GM12878 (cell line): ENCODE measurements around the gene P2RY11. TPM values are rescaled to one million over a fixed set of nuclear protein-coding genes. Genes with fewer than 3 reads are reported as not detected.
A peak's percentile ranks its signal among the peaks of the same experiment; 100 is the strongest.

Source experiments
- BHLHE40 ChIP-seq, 2 experiments: fragments of 450-650 bp in 1 of 2; IDR thresholded peaks; 2 replicates each; pipeline ENCODE4 v1.6.1; 2011 to 2017; ENCODE audit warnings: low read depth in 2 of 2, borderline replicate concordance in 1 of 2, improper control_type of control experiment in 1 of 2, low read length in 1 of 2, mild to moderate bottlenecking in 1 of 2
- EED ChIP-seq: sonication (generic); IDR thresholded peaks from 2 replicates; pipeline ENCODE4 v1.6.1; 2016; ENCODE audit warnings: antibody characterized with exemption, low read depth
- FOXM1 ChIP-seq: IDR thresholded peaks from 2 replicates; pipeline ENCODE4 v1.6.1; 2012; ENCODE audit warnings: low read depth, mild to moderate bottlenecking, inconsistent platforms, low read length, moderate library complexity
- KAT2A ChIP-seq: conservative IDR thresholded peaks from 2 replicates; pipeline ENCODE4 v1.6.1; 2011; ENCODE audit warnings: low read depth, low read length; ENCODE audit not compliant: control insufficient read depth
- MTA2 ChIP-seq: fragments of 450-650 bp; IDR thresholded peaks from 2 replicates; pipeline ENCODE4 v1.6.1; 2016; ENCODE audit warnings: low read depth, mild to moderate bottlenecking, moderate library complexity
- PAX5 ChIP-seq: IDR thresholded peaks from 2 replicates; pipeline ENCODE4 v1.6.1; 2011; ENCODE audit warnings: low read depth, low read length, borderline replicate concordance
- POLR2A ChIP-seq: IDR thresholded peaks from 2 replicates; pipeline ENCODE4 v1.6.1; 2011; ENCODE audit warnings: low read depth, mild to moderate bottlenecking, low read length
- RCOR1 ChIP-seq: conservative IDR thresholded peaks from 2 replicates; pipeline ENCODE4 v1.6.1; 2012; ENCODE audit warnings: low read depth, low read length, improper control_type of control experiment
- SMC3 ChIP-seq: IDR thresholded peaks from 2 replicates; pipeline ENCODE4 v1.6.1; 2011; ENCODE audit warnings: low read length, improper control_type of control experiment, borderline replicate concordance
- SPI1 ChIP-seq: IDR thresholded peaks from 2 replicates; pipeline ENCODE4 v1.6.1; 2011; ENCODE audit warnings: low read depth, mild to moderate bottlenecking, low read length, moderate library complexity, borderline replicate concordance; ENCODE audit not compliant: insufficient read depth
- SUPT20H ChIP-seq: IDR thresholded peaks from 2 replicates; pipeline ENCODE4 v1.6.1; 2011; ENCODE audit warnings: low read depth, mild to moderate bottlenecking, low read length, moderate library complexity, borderline replicate concordance; ENCODE audit not compliant: control insufficient read depth
- ZSCAN29 ChIP-seq: fragments of 450-650 bp; IDR thresholded peaks from 2 replicates; pipeline ENCODE4 v1.6.1; 2017; ENCODE audit warnings: mild to moderate bottlenecking, moderate library complexity
- polyA plus RNA-seq, 11 experiments: library from polyadenylated mRNA; depleted of rRNA in 4 of 11; unstranded in 6 of 11; stranded (reverse) in 5 of 11; fragments of >200 nt; fragmentation: Nextera tagmentation in 4 of 11; fragmentation: Illumina TruSeq in 1 of 11; extraction: Ambion mirVana in 4 of 11; extraction: Trizol in 1 of 11; gene quantifications; 1 replicate in 1 of 11; 2 replicates in 10 of 11; pipeline versions ENCODE4 v1.2.1 to v1.2.3, GENCODE V29; 2011 to 2016; ENCODE audit warnings: inconsistent platforms in 2 of 11, missing spikeins in 2 of 11, low read depth in 1 of 11
- total RNA-seq, 4 experiments: library from RNA; depleted of rRNA in 3 of 4; stranded (reverse); fragments of >200 nt in 3 of 4; fragmentation: Illumina TruSeq in 1 of 4; extraction: Trizol in 1 of 4; gene quantifications; 2 replicates each; pipeline versions ENCODE4 v1.2.1 to v1.2.3, GENCODE V29; 2013 to 2021
- TF ChIP-seq, protein P1 (sequence below): IDR thresholded peaks from 2 replicates; pipeline ENCODE4 v1.6.1; 2012; ENCODE audit warnings: low read depth, low read length, improper control_type of control experiment
- TF ChIP-seq, protein P2 (sequence below): IDR thresholded peaks from 2 replicates; pipeline ENCODE4 v1.6.1; 2011; ENCODE audit warnings: low read depth, low read length, improper control_type of control experiment, borderline replicate concordance
- TF ChIP-seq, protein P3 (sequence below): fragments of 450-650 bp; IDR thresholded peaks from 2 replicates; pipeline ENCODE4 v1.6.1; 2018; ENCODE audit warnings: mild to moderate bottlenecking, low read depth, moderate library complexity; ENCODE audit not compliant: partially characterized antibody
- TF ChIP-seq, protein P4 (sequence below): fragments of 450-650 bp; IDR thresholded peaks from 2 replicates; pipeline ENCODE4 v1.6.1; 2014; ENCODE audit warnings: mild to moderate bottlenecking

P2RY11 gene
- total and polyA plus RNA-seq, 10 of the 15 experiments (the other 5 are each of a cell fraction or from before 2014, with no cell fraction given): 0.14 to 46.5 (median 7.6) TPM

DNA sequence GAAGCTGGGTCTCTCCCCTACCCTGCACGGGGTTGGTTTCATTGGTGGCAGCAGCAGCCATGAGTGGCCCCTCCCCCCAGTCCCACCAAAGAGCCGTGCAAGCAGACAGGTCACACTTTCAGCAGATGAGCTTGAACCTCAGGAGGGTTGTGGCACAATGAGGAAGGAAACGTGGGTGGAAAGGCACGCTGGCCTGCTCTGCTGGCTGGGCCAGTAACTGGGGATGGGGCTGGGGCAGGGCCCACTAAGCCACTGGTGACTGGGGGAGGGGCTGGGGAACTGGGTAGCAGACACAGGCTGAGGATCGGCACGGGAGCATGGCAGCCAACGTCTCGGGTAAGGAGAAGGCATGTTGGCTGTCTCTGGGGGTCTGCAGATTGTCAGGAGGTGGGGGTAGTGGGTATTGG lies at the start of gene P2RY11 (continued):
- TF ChIP-seq, protein P1, sequence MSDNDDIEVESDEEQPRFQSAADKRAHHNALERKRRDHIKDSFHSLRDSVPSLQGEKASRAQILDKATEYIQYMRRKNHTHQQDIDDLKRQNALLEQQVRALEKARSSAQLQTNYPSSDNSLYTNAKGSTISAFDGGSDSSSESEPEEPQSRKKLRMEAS: peak; percentile 72; the same call in 1 of the 2 replicates
- TF ChIP-seq SMC3 (peak; percentile 21; the same call in 1 of the 2 replicates), PAX5 (peak; percentile 84), RCOR1 (no peak), POLR2A (peak; percentile 83), BHLHE40 (IDR thresholded peaks at IDR 0.05; ENCODE audit: borderline replicate concordance in 1 of 2, low read depth in 2 of 2, low read length in 1 of 2) (peak; percentile 96 to 97), SPI1 (no peak), EED (no peak; the same call in 1 of the 2 replicates), MTA2 (peak; percentile 55; the same call in 1 of the 2 replicates), FOXM1 (0 out of 2 replicates have a peak, but pooled peaks have one; percentile 16), ZSCAN29 (no peak), SUPT20H (no peak), KAT2A (no peak)
- TF ChIP-seq, protein P2, sequence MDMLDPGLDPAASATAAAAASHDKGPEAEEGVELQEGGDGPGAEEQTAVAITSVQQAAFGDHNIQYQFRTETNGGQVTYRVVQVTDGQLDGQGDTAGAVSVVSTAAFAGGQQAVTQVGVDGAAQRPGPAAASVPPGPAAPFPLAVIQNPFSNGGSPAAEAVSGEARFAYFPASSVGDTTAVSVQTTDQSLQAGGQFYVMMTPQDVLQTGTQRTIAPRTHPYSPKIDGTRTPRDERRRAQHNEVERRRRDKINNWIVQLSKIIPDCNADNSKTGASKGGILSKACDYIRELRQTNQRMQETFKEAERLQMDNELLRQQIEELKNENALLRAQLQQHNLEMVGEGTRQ: no peak
- TF ChIP-seq, protein P3, sequence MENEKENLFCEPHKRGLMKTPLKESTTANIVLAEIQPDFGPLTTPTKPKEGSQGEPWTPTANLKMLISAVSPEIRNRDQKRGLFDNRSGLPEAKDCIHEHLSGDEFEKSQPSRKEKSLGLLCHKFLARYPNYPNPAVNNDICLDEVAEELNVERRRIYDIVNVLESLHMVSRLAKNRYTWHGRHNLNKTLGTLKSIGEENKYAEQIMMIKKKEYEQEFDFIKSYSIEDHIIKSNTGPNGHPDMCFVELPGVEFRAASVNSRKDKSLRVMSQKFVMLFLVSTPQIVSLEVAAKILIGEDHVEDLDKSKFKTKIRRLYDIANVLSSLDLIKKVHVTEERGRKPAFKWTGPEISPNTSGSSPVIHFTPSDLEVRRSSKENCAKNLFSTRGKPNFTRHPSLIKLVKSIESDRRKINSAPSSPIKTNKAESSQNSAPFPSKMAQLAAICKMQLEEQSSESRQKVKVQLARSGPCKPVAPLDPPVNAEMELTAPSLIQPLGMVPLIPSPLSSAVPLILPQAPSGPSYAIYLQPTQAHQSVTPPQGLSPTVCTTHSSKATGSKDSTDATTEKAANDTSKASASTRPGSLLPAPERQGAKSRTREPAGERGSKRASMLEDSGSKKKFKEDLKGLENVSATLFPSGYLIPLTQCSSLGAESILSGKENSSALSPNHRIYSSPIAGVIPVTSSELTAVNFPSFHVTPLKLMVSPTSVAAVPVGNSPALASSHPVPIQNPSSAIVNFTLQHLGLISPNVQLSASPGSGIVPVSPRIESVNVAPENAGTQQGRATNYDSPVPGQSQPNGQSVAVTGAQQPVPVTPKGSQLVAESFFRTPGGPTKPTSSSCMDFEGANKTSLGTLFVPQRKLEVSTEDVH: no peak
- TF ChIP-seq, protein P4, sequence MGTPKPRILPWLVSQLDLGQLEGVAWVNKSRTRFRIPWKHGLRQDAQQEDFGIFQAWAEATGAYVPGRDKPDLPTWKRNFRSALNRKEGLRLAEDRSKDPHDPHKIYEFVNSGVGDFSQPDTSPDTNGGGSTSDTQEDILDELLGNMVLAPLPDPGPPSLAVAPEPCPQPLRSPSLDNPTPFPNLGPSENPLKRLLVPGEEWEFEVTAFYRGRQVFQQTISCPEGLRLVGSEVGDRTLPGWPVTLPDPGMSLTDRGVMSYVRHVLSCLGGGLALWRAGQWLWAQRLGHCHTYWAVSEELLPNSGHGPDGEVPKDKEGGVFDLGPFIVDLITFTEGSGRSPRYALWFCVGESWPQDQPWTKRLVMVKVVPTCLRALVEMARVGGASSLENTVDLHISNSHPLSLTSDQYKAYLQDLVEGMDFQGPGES: no peak
